PC-3 (cell line): ENCODE measurements around the gene WNT5A. TPM values are rescaled to one million over a fixed set of nuclear protein-coding genes. Genes with fewer than 3 reads are reported as not detected.

ENCODE experiments used
- ATAC-seq: fragments of 200-7000 bp; cut with Tn5 transposase; 2 replicates; pipeline ENCODE4 v1.9.1; 2020; ENCODE audit warnings: mild to moderate bottlenecking, moderate library complexity
- BruUV-seq: library from RNA; stranded (reverse); fragments of 400-500 nt; replicated peaks from 2 replicates; lab custom pipeline; 2021; lab: Mats Ljungman, UMichigan
- CTCF ChIA-PET: fragments of 300-600 bp; sonication (Branson Sonifier 250); formaldehyde crosslinking; loops from one replicate; lab custom pipeline; 2022; ENCODE audit warnings: antibody characterized with exemption; lab: Charles Lee
- POLR2A ChIA-PET: fragments of 300-600 bp; sonication (Branson Sonifier 250); formaldehyde crosslinking; loops from one replicate; lab custom pipeline; 2022; ENCODE audit warnings: antibody characterized with exemption; ENCODE audit not compliant: unreplicated experiment; lab: Charles Lee
- DNase-seq: peaks from one replicate; pipeline ENCODE4 v3.0.0-alpha.2; 2015
- H2AFZ ChIP-seq: fragments of 300-600 bp; sonication (generic); 2 replicates; pipeline ENCODE4 v1.6.0; 2016; ENCODE audit warnings: antibody characterized with exemption, low read length
- H3F3A ChIP-seq: fragments of 300-600 bp; sonication (generic); one replicate; pipeline ENCODE4 v1.6.0; 2017; ENCODE audit warnings: antibody characterized with exemption, low read length, control low read depth, mild to moderate bottlenecking; ENCODE audit not compliant: unreplicated experiment
- H3K27ac ChIP-seq: fragments of 300-600 bp; sonication (generic); 2 replicates; pipeline ENCODE4 v1.5.1; 2016; ENCODE audit warnings: mild to moderate bottlenecking, low read length
- H3K27me3 ChIP-seq: fragments of 300-600 bp; sonication (generic); 2 replicates; pipeline ENCODE4 v1.6.1; 2016; ENCODE audit warnings: low read length, mixed read lengths
- H3K36me3 ChIP-seq: fragments of 300-600 bp; sonication (generic); 2 replicates; pipeline ENCODE4 v1.6.1; 2016; ENCODE audit warnings: low read depth, mixed run types, low read length, mixed read lengths
- H3K4me1 ChIP-seq: fragments of 300-600 bp; sonication (generic); 2 replicates; pipeline ENCODE4 v1.5.1; 2016; ENCODE audit warnings: low read length; ENCODE audit not compliant: insufficient read depth
- H3K4me2 ChIP-seq: fragments of 300-600 bp; sonication (generic); 2 replicates; pipeline ENCODE4 v1.6.0; 2016; ENCODE audit warnings: low read length
- H3K4me3 ChIP-seq: fragments of 300-600 bp; sonication (generic); 2 replicates; pipeline ENCODE4 v1.5.1; 2016; ENCODE audit warnings: mild to moderate bottlenecking, low read length, mixed read lengths
- H3K79me2 ChIP-seq: fragments of 300-600 bp; sonication (generic); 2 replicates; pipeline ENCODE4 v1.6.1; 2017; ENCODE audit warnings: low read length, mixed read lengths
- H3K9ac ChIP-seq: fragments of 300-600 bp; sonication (generic); 2 replicates; pipeline ENCODE4 v1.6.0; 2016; ENCODE audit warnings: mild to moderate bottlenecking, low read length
- H3K9me2 ChIP-seq: fragments of 300-600 bp; sonication (generic); replicated peaks from 2 replicates; pipeline ENCODE4 v1.6.1; 2016; ENCODE audit warnings: mixed run types, low read length, mixed read lengths
- H3K9me3 ChIP-seq: fragments of 300-600 bp; sonication (generic); 2 replicates; pipeline ENCODE4 v1.6.1; 2016; ENCODE audit warnings: low read length, mixed read lengths
- H4K20me1 ChIP-seq: fragments of 300-600 bp; sonication (generic); 2 replicates; pipeline ENCODE4 v1.6.1; 2016; ENCODE audit warnings: low read length, mixed read lengths
- CTCF ChIP-seq: fragments of 300-600 bp; sonication (generic); conservative IDR thresholded peaks from 2 replicates; pipeline ENCODE4 v1.5.1; 2017; ENCODE audit warnings: antibody characterized with exemption, low read depth, mild to moderate bottlenecking, low read length
- EZH2 ChIP-seq: fragments of 300-600 bp; sonication (generic); IDR thresholded peaks from one replicate; pipeline ENCODE4 v1.6.1; 2017; ENCODE audit warnings: antibody characterized with exemption, mild to moderate bottlenecking, low read length; ENCODE audit not compliant: unreplicated experiment
- EZH2phosphoT487 ChIP-seq: fragments of 300-600 bp; sonication (generic); IDR thresholded peaks from 2 replicates; pipeline ENCODE4 v1.6.1; 2018; ENCODE audit warnings: mild to moderate bottlenecking, antibody characterized with exemption, low read length, borderline replicate concordance
- intact Hi-C: fragments of 100-400 bp; cut with micrococcal nuclease; formaldehyde crosslinking; loops from 2 replicates; pipeline ENCODE4 v1.9.0; 2023
- total RNA-seq: library from RNA; depleted of rRNA; stranded (reverse); fragments of >200 nt; gene quantifications from 2 replicates; pipeline ENCODE4 v1.2.3, GENCODE V29; 2014

The WNT5A gene
- total RNA-seq, 1 experiment from 2014 or later, result 21.8 TPM

- no peak for TF ChIP-seq EZH2
- Histone ChIP-seq H3K4me1 (peaks cover 46% of the 10 kb centered on the region), H3K9ac (no peak overlapping the region), H3F3A (peaks cover 10% of the 10 kb centered on the region), H3K27me3 (no peaks in the 10 kb centered on the region), H4K20me1 (no peaks in the 10 kb centered on the region), H3K4me3 (no peak overlapping the region), H3K9me3 (no peaks in the 10 kb centered on the region), H3K79me2 (no peaks in the 10 kb centered on the region), H2AFZ (no peak overlapping the region), H3K27ac (no peak overlapping the region), H3K9me2 (no peaks in the 10 kb centered on the region), H3K4me2 (no peak overlapping the region), H3K36me3 (no peaks in the 10 kb centered on the region)
- intact Hi-C loops, result no loop called here
- DNase-seq, result no peak
- POLR2A ChIA-PET, result no interaction called here
- no TSS peak for BruUV-seq
- ATAC-seq, result no peak
- CTCF ChIA-PET, result interaction anchor here (0.6 kb wide), 2 partner anchors 15 to 114 kb away, joined by 3 to 15 read pairs; no protein-coding TSS in a partner anchor
These were observed 28.6 kb upstream of the WNT5A start for GRCh38 chr3:55515550-55516246.

- no peak overlapping the region for H3K9ac ChIP-seq
- H3K27me3 ChIP-seq, result no peaks in the 10 kb centered on the region
- peaks cover 46% of the 10 kb centered on the region for H3K4me1 ChIP-seq
- H2AFZ ChIP-seq, result no peak overlapping the region
- POLR2A ChIA-PET, result no interaction called here
- no TSS peak for BruUV-seq
- H3F3A ChIP-seq, result peaks cover 10% of the 10 kb centered on the region
- TF ChIP-seq EZH2phosphoT487 (no peak), CTCF (no peak), EZH2 (no peak)
- no peak for DNase-seq
- H3K79me2 ChIP-seq, result no peaks in the 10 kb centered on the region
- no peaks in the 10 kb centered on the region for H3K36me3 ChIP-seq
- H3K4me2 ChIP-seq, result no peak overlapping the region
- ATAC-seq, result no peak
- CTCF ChIA-PET, result interaction anchor here (0.6 kb wide), 1 partner anchor 16 kb away, joined by 15 read pairs; no protein-coding TSS in a partner anchor
- H4K20me1 ChIP-seq, result no peaks in the 10 kb centered on the region
- H3K27ac ChIP-seq, result no peak overlapping the region
- intact Hi-C loops, result no loop called here
- no peaks in the 10 kb centered on the region for H3K9me2 ChIP-seq
- H3K9me3 ChIP-seq, result no peaks in the 10 kb centered on the region
- H3K4me3 ChIP-seq, result no peak overlapping the region
These were observed 27.9 kb upstream of the WNT5A start for GRCh38 chr3:55514962-55515361.

GRCh38 chr3:55512571-55513343 lies 25.7 kb upstream of the WNT5A start:
- CTCF ChIA-PET, result interaction anchor here (0.6 to 1.2 kb wide), 3 partner anchors 12 to 110 kb away, joined by 3 to 4 read pairs (median 3); no protein-coding TSS in a partner anchor
- peak overlapping the region; percentile 61 for H3K27ac ChIP-seq
- no peaks in the 10 kb centered on the region for H3K9me2 ChIP-seq
- ATAC-seq (peak; percentile 29), DNase-seq (no peak)
- H3K9ac ChIP-seq, result no peak overlapping the region
- H2AFZ ChIP-seq, result peak overlapping the region; percentile 49
- POLR2A ChIA-PET, result interaction anchor here (0.6 to 1.0 kb wide), 2 partner anchors 12 to 78 kb away, joined by 3 to 7 read pairs; no protein-coding TSS in a partner anchor
- H3F3A ChIP-seq, result peaks cover 10% of the 10 kb centered on the region
- H3K27me3 ChIP-seq, result no peaks in the 10 kb centered on the region
- intact Hi-C loops, result loop anchor here (1.0 kb wide), 2 partner anchors 21 to 26 kb away; no protein-coding TSS in a partner anchor
- H3K4me1 ChIP-seq, result peaks cover 25% of the 10 kb centered on the region
- H3K9me3 ChIP-seq, result no peaks in the 10 kb centered on the region
- H3K4me3 ChIP-seq, result peak overlapping the region; percentile 47
- no peaks in the 10 kb centered on the region for H3K36me3 ChIP-seq
- H3K4me2 ChIP-seq, result peak overlapping the region; percentile 79
- H4K20me1 ChIP-seq, result no peaks in the 10 kb centered on the region
- TF ChIP-seq EZH2, result no peak
- TF ChIP-seq EZH2phosphoT487, result no peak
- no peak for TF ChIP-seq CTCF
- no peaks in the 10 kb centered on the region for H3K79me2 ChIP-seq
- no TSS peak for BruUV-seq
